MG63 (cell line): ENCODE data around the gene GPR183. TPM values are rescaled to one million over a fixed set of nuclear protein-coding genes. Genes with fewer than 3 reads are reported as not detected.

ENCODE experiments used
- DNase-seq: peaks from one replicate; pipeline ENCODE4 v3.0.0-alpha.2; 2020
- H3K27me3 ChIP-seq: fragments of 250-450 bp; sonication (Bioruptor Pico); 2 replicates; pipeline ENCODE4 v1.5.1; 2020; ENCODE audit warnings: mild to moderate bottlenecking, moderate library complexity
- H3K36me3 ChIP-seq: fragments of 250-450 bp; sonication (Bioruptor Pico); 2 replicates; pipeline ENCODE4 v1.5.1; 2020; ENCODE audit warnings: mild to moderate bottlenecking, moderate library complexity
- H3K4me3 ChIP-seq: fragments of 250-450 bp; sonication (Bioruptor Pico); 2 replicates; pipeline ENCODE4 v1.5.1; 2020; ENCODE audit warnings: mild to moderate bottlenecking, moderate library complexity
- H3K9me3 ChIP-seq: fragments of 250-450 bp; sonication (Bioruptor Pico); 2 replicates; pipeline ENCODE4 v1.5.1; 2020; ENCODE audit warnings: mild to moderate bottlenecking, moderate library complexity
- total RNA-seq: library from RNA; depleted of rRNA; stranded (reverse); fragments of >200 nt; shearing (Covaris generic); gene quantifications from 2 replicates; pipeline ENCODE4 v1.2.3, GENCODE V29; 2014; ENCODE audit warnings: low replicate concordance

Gene GPR183
- total RNA-seq, 1 experiment from 2014 or later: not detected

GRCh38 chr13:99273128-99273527 is 34.1 kb downstream of the GPR183 start:
- no peaks in the 10 kb centered on the region for H3K27me3 ChIP-seq
- DNase-seq: no peak
- no peak overlapping the region for H3K4me3 ChIP-seq
- H3K36me3 ChIP-seq: peaks cover 4% of the 10 kb centered on the region
- 0 out of 2 replicates have a peak, but pooled peaks cover 2% of the 10 kb centered on the region for H3K9me3 ChIP-seq

GRCh38 chr13:99272481-99272880 is 34.7 kb downstream of the GPR183 start:
- Histone ChIP-seq H3K36me3 (peaks cover 4% of the 10 kb centered on the region), H3K4me3 (no peak overlapping the region), H3K9me3 (0 out of 2 replicates have a peak, but pooled peaks cover 2% of the 10 kb centered on the region), H3K27me3 (no peaks in the 10 kb centered on the region)
- no peak for DNase-seq

- H3K9me3 ChIP-seq: 0 out of 2 replicates have a peak, but pooled peaks cover 2% of the 10 kb centered on the region
- no peak for DNase-seq
These were observed 36.0 kb downstream of the GPR183 start for GRCh38 chr13:99271249-99271648.

GRCh38 chr13:99270518-99270917 is 36.7 kb downstream of the GPR183 start:
- no peak overlapping the region for H3K4me3 ChIP-seq
- H3K9me3 ChIP-seq: 0 out of 2 replicates have a peak, but pooled peaks cover 2% of the 10 kb centered on the region
- H3K36me3 ChIP-seq: peaks cover 4% of the 10 kb centered on the region
- no peaks in the 10 kb centered on the region for H3K27me3 ChIP-seq
- DNase-seq: no peak

More at GRCh38 chr13:99271249-99271648, 36.0 kb downstream of the GPR183 start:
- Histone ChIP-seq H3K36me3 (peaks cover 4% of the 10 kb centered on the region), H3K27me3 (no peaks in the 10 kb centered on the region), H3K4me3 (no peak overlapping the region)

GRCh38 chr13:99269627-99270241 is 37.5 kb downstream of the GPR183 start:
- Histone ChIP-seq H3K27me3 (no peaks in the 10 kb centered on the region), H3K36me3 (peaks cover 4% of the 10 kb centered on the region), H3K9me3 (0 out of 2 replicates have a peak, but pooled peaks cover 2% of the 10 kb centered on the region), H3K4me3 (no peak overlapping the region)
- no peak for DNase-seq

GRCh38 chr13:99268822-99269221 is 38.4 kb downstream of the GPR183 start:
- peaks cover 4% of the 10 kb centered on the region for H3K36me3 ChIP-seq
- no peak overlapping the region for H3K4me3 ChIP-seq
- H3K27me3 ChIP-seq: no peaks in the 10 kb centered on the region
- DNase-seq: no peak
- H3K9me3 ChIP-seq: 0 out of 2 replicates have a peak, but pooled peaks cover 2% of the 10 kb centered on the region

GRCh38 chr13:99267927-99268326 is 39.3 kb downstream of the GPR183 start:
- Histone ChIP-seq H3K27me3 (no peaks in the 10 kb centered on the region), H3K36me3 (peaks cover 4% of the 10 kb centered on the region), H3K9me3 (0 out of 2 replicates have a peak, but pooled peaks cover 2% of the 10 kb centered on the region), H3K4me3 (no peak overlapping the region)
- DNase-seq: no peak

GRCh38 chr13:99266827-99267226 is 40.4 kb downstream of the GPR183 start:
- H3K4me3 ChIP-seq: no peak overlapping the region
- 0 out of 2 replicates have a peak, but pooled peaks cover under 1% of the 10 kb centered on the region for H3K9me3 ChIP-seq
- no peaks in the 10 kb centered on the region for H3K36me3 ChIP-seq
- DNase-seq: no peak
- H3K27me3 ChIP-seq: no peaks in the 10 kb centered on the region

- Histone ChIP-seq H3K9me3 (no peaks in the 10 kb centered on the region), H3K36me3 (no peaks in the 10 kb centered on the region), H3K4me3 (no peak overlapping the region), H3K27me3 (no peaks in the 10 kb centered on the region)
- no peak for DNase-seq
These were observed 41.3 kb downstream of the GPR183 start for GRCh38 chr13:99265821-99266426.

- no peak for DNase-seq
- no peak overlapping the region for H3K4me3 ChIP-seq
- no peaks in the 10 kb centered on the region for H3K27me3 ChIP-seq
- no peaks in the 10 kb centered on the region for H3K9me3 ChIP-seq
- H3K36me3 ChIP-seq: no peaks in the 10 kb centered on the region
These were observed 41.9 kb downstream of the GPR183 start for GRCh38 chr13:99265162-99265800.

- H3K36me3 ChIP-seq: no peaks in the 10 kb centered on the region
- DNase-seq: no peak
- no peak overlapping the region for H3K4me3 ChIP-seq
These were observed 43.1 kb downstream of the GPR183 start for GRCh38 chr13:99264051-99264450.

GRCh38 chr13:99263126-99263785 is 43.9 kb downstream of the GPR183 start:
- H3K9me3 ChIP-seq: no peaks in the 10 kb centered on the region
- H3K36me3 ChIP-seq: no peaks in the 10 kb centered on the region
- no peaks in the 10 kb centered on the region for H3K27me3 ChIP-seq
- no peak for DNase-seq
- no peak overlapping the region for H3K4me3 ChIP-seq

More at GRCh38 chr13:99264051-99264450, 43.1 kb downstream of the GPR183 start:
- Histone ChIP-seq H3K27me3 (no peaks in the 10 kb centered on the region), H3K9me3 (no peaks in the 10 kb centered on the region)

GRCh38 chr13:99261059-99261458 is 46.1 kb downstream of the GPR183 start:
- Histone ChIP-seq H3K36me3 (no peaks in the 10 kb centered on the region; the same call in 1 of the 2 replicates), H3K9me3 (no peaks in the 10 kb centered on the region), H3K4me3 (no peak overlapping the region), H3K27me3 (no peaks in the 10 kb centered on the region)
- no peak for DNase-seq

GRCh38 chr13:99260216-99260615 is 47.0 kb downstream of the GPR183 start:
- Histone ChIP-seq H3K36me3 (no peaks in the 10 kb centered on the region; the same call in 1 of the 2 replicates), H3K4me3 (no peak overlapping the region), H3K9me3 (no peaks in the 10 kb centered on the region), H3K27me3 (no peaks in the 10 kb centered on the region)
- no peak for DNase-seq

GRCh38 chr13:99258946-99259345 is 48.3 kb downstream of the GPR183 start:
- Histone ChIP-seq H3K27me3 (no peaks in the 10 kb centered on the region), H3K36me3 (no peaks in the 10 kb centered on the region; the same call in 1 of the 2 replicates), H3K4me3 (no peak overlapping the region), H3K9me3 (no peaks in the 10 kb centered on the region)
- no peak for DNase-seq

- no peaks in the 10 kb centered on the region; the same call in 1 of the 2 replicates for H3K36me3 ChIP-seq
These were observed 48.9 kb downstream of the GPR183 start, which contains the start of gene GPR18 for GRCh38 chr13:99258210-99258860. GPR18 (minus strand) TSS chr13:99258379; CDS start chr13:99255872, 2,507 bp downstream.

More at GRCh38 chr13:99258210-99258860, 48.9 kb downstream of the GPR183 start, which contains the start of gene GPR18:
- no peaks in the 10 kb centered on the region for H3K9me3 ChIP-seq
- H3K27me3 ChIP-seq: no peaks in the 10 kb centered on the region
- DNase-seq: no peak
- H3K4me3 ChIP-seq: no peak within 1 kb of the TSS
